NT2/D1 (cell line): ENCODE data around the gene ZBTB42.

ENCODE experiments used
- SUZ12 ChIP-seq: IDR thresholded peaks from 2 replicates; pipeline ENCODE4 v1.6.1; 2011; ENCODE audit not compliant: insufficient read length, insufficient read depth; ENCODE audit errors: extremely low read depth
- YY1 ChIP-seq: IDR thresholded peaks from 2 replicates; pipeline ENCODE4 v1.6.1; 2011; ENCODE audit not compliant: insufficient read length, insufficient read depth

- no peak for TF ChIP-seq YY1
- TF ChIP-seq SUZ12 = no peak
Measured at GRCh38 chr14:104820669-104821228, 19.8 kb downstream of the ZBTB42 start.
